OCI-LY3 (cell line): ENCODE measurements around the gene CAPN6.

Source experiments
- H2AFZ ChIP-seq: fragments of 200-600, 300-600 bp; shearing (Covaris generic); 2 replicates; pipeline ENCODE4 v1.6.0; 2014; ENCODE audit warnings: antibody characterized with exemption, low read depth, low read length
- H3K27ac ChIP-seq: fragments of 200-600, 300-600 bp; sonication (generic); 2 replicates; pipeline ENCODE4 v1.5.1; 2014; ENCODE audit warnings: mild to moderate bottlenecking, low read length, moderate library complexity, mixed read lengths
- H3K27me3 ChIP-seq: fragments of 200-600, 300-600 bp; sonication (generic); 2 replicates; pipeline ENCODE4 v1.6.1; 2014; ENCODE audit warnings: low read depth, low read length, mixed read lengths
- H3K36me3 ChIP-seq: fragments of 200-600, 300-600 bp; sonication (generic); replicated peaks from 2 replicates; pipeline ENCODE3; 2014; ENCODE audit warnings: low read depth, low read length, mixed read lengths
- H3K4me1 ChIP-seq: fragments of 300-600, 200-600 bp; sonication (generic); 2 replicates; pipeline ENCODE4 v1.6.1; 2014; ENCODE audit warnings: low read length, mixed read lengths
- H3K4me2 ChIP-seq: fragments of 200-600, 300-600 bp; sonication (generic); 2 replicates; pipeline ENCODE4 v1.6.1; 2014; ENCODE audit warnings: low read length, mixed read lengths
- H3K4me3 ChIP-seq: fragments of 300-600, 200-600 bp; sonication (generic); 2 replicates; pipeline ENCODE4 v1.5.1; 2014; ENCODE audit warnings: antibody characterized with exemption, mild to moderate bottlenecking, low read length, moderate library complexity
- H3K79me2 ChIP-seq: fragments of 300-600, 200-600 bp; shearing (Covaris generic); 2 replicates; pipeline ENCODE4 v1.6.1; 2014; ENCODE audit warnings: mild to moderate bottlenecking, low read length, mixed read lengths
- H3K9ac ChIP-seq: fragments of 300-600, 200-600 bp; shearing (Covaris generic); 2 replicates; pipeline ENCODE4 v1.6.0; 2014; ENCODE audit warnings: mild to moderate bottlenecking, low read length, moderate library complexity
- H3K9me3 ChIP-seq: fragments of 200-600, 300-600 bp; shearing (Covaris generic); 2 replicates; pipeline ENCODE4 v1.6.1; 2014; ENCODE audit warnings: low read length, mixed read lengths; ENCODE audit not compliant: insufficient read depth
- H4K20me1 ChIP-seq: fragments of 200-600, 300-600 bp; sonication (generic); 2 replicates; pipeline ENCODE4 v1.6.1; 2016; ENCODE audit warnings: low read length, mixed read lengths; ENCODE audit not compliant: insufficient read depth
- CTCF ChIP-seq: fragments of 200-600, 300-600 bp; sonication (generic); IDR thresholded peaks from 2 replicates; pipeline ENCODE4 v1.5.1; 2014; ENCODE audit warnings: antibody characterized with exemption, low read length, low read depth
- EZH2phosphoT487 ChIP-seq: fragments of 200-600 bp; shearing (Covaris generic); IDR thresholded peaks from 2 replicates; pipeline ENCODE4 v1.6.1; 2018; ENCODE audit warnings: antibody characterized with exemption, mixed run types, low read depth

Gene CAPN6

GRCh38 chrX:111270339-111270738 lies at the start of gene CAPN6:
Gene CAPN6, minus strand, starts transcription at chrX:111270483. Its CDS starts 6,547 bp downstream, at chrX:111263936.
- TF ChIP-seq EZH2phosphoT487 (no peak), CTCF (no peak)
- H3K79me2 ChIP-seq: no peaks in the 10 kb centered on the region
- no peak within 1 kb of the TSS for H3K4me2 ChIP-seq
- no peaks in the 10 kb centered on the region for H3K36me3 ChIP-seq
- no peaks in the 10 kb centered on the region for H3K27me3 ChIP-seq
- H3K27ac ChIP-seq: no peak within 1 kb of the TSS
- no peak within 1 kb of the TSS for H2AFZ ChIP-seq
- no peaks in the 10 kb centered on the region for H3K9me3 ChIP-seq
- H3K4me3 ChIP-seq: no peak within 1 kb of the TSS
- H4K20me1 ChIP-seq: no peaks in the 10 kb centered on the region
- peaks cover 12% of the 10 kb centered on the region for H3K4me1 ChIP-seq
- H3K9ac ChIP-seq: no peak within 1 kb of the TSS

GRCh38 chrX:111319451-111319850 lies 49.2 kb upstream of the CAPN6 start:
- no peak overlapping the region for H3K9ac ChIP-seq
- H3K4me1 ChIP-seq: no peaks in the 10 kb centered on the region
- no peaks in the 10 kb centered on the region for H4K20me1 ChIP-seq
- H3K27me3 ChIP-seq: no peaks in the 10 kb centered on the region
- TF ChIP-seq EZH2phosphoT487: no peak
- no peak for TF ChIP-seq CTCF
- no peak overlapping the region for H3K27ac ChIP-seq
- H2AFZ ChIP-seq: no peak overlapping the region
- H3K4me3 ChIP-seq: no peak overlapping the region
- H3K4me2 ChIP-seq: no peak overlapping the region
- no peaks in the 10 kb centered on the region for H3K9me3 ChIP-seq
- no peaks in the 10 kb centered on the region for H3K36me3 ChIP-seq
- H3K79me2 ChIP-seq: no peaks in the 10 kb centered on the region

GRCh38 chrX:111318901-111319300 lies 48.6 kb upstream of the CAPN6 start:
- Histone ChIP-seq H3K4me3 (no peak overlapping the region), H3K36me3 (no peaks in the 10 kb centered on the region), H3K27ac (no peak overlapping the region), H2AFZ (no peak overlapping the region), H3K27me3 (no peaks in the 10 kb centered on the region), H3K9ac (no peak overlapping the region), H3K9me3 (no peaks in the 10 kb centered on the region), H3K4me1 (no peaks in the 10 kb centered on the region), H4K20me1 (no peaks in the 10 kb centered on the region), H3K4me2 (no peak overlapping the region), H3K79me2 (no peaks in the 10 kb centered on the region)
- no peak for TF ChIP-seq CTCF
- TF ChIP-seq EZH2phosphoT487: no peak

- Histone ChIP-seq H3K4me2 (no peak overlapping the region), H3K4me1 (no peaks in the 10 kb centered on the region), H3K79me2 (no peaks in the 10 kb centered on the region), H2AFZ (no peak overlapping the region), H4K20me1 (no peaks in the 10 kb centered on the region), H3K9me3 (no peaks in the 10 kb centered on the region), H3K4me3 (no peak overlapping the region), H3K27me3 (no peaks in the 10 kb centered on the region), H3K36me3 (no peaks in the 10 kb centered on the region), H3K9ac (no peak overlapping the region), H3K27ac (no peak overlapping the region)
- TF ChIP-seq CTCF (no peak), EZH2phosphoT487 (no peak)
Observed at GRCh38 chrX:111309083-111309482, 38.8 kb upstream of the CAPN6 start.
